RWPE2 (cell line): ENCODE results near the gene NPY1R.

ENCODE experiments used
- ATAC-seq: fragments of 200-7000 bp; cut with Tn5 transposase; 3 replicates; pipeline ENCODE4 v1.9.1; 2021; ENCODE audit warnings: low read depth
- DNase-seq: peaks from one replicate; pipeline ENCODE4 v3.0.0-alpha.2; 2020; ENCODE audit warnings: low spot score
- H3K27ac ChIP-seq: fragments of 450-650 bp; 2 replicates; pipeline ENCODE4 v1.5.1; 2017; ENCODE audit warnings: mild to moderate bottlenecking; ENCODE audit not compliant: poor library complexity, severe bottlenecking
- H3K27me3 ChIP-seq: fragments of 250-450 bp; sonication (Bioruptor Pico); 2 replicates; pipeline ENCODE4 v1.5.1; 2021; ENCODE audit warnings: mild to moderate bottlenecking, moderate library complexity; ENCODE audit not compliant: insufficient read depth, poor library complexity, severe bottlenecking
- H3K36me3 ChIP-seq: fragments of 250-450 bp; sonication (Bioruptor Pico); 2 replicates; pipeline ENCODE4 v1.5.1; 2020; ENCODE audit warnings: low read depth, mild to moderate bottlenecking, moderate library complexity
- H3K4me1 ChIP-seq: fragments of 250-450 bp; sonication (Bioruptor Pico); 2 replicates; pipeline ENCODE4 v1.5.1; 2021; ENCODE audit warnings: mild to moderate bottlenecking, moderate library complexity; ENCODE audit not compliant: insufficient read depth, poor library complexity, severe bottlenecking
- H3K4me3 ChIP-seq: fragments of 250-450 bp; sonication (Bioruptor Pico); 2 replicates; pipeline ENCODE4 v1.5.1; 2021; ENCODE audit warnings: mild to moderate bottlenecking, moderate library complexity; ENCODE audit not compliant: severe bottlenecking
- H3K9me3 ChIP-seq: fragments of 250-450 bp; sonication (Bioruptor Pico); 2 replicates; pipeline ENCODE4 v1.5.1; 2021; ENCODE audit warnings: mild to moderate bottlenecking, moderate library complexity; ENCODE audit not compliant: severe bottlenecking
- CTCF ChIP-seq: fragments of 450-650 bp; IDR thresholded peaks from one replicate; pipeline ENCODE4 v1.5.1; 2017; ENCODE audit warnings: mild to moderate bottlenecking, moderate library complexity; ENCODE audit not compliant: poor library complexity, severe bottlenecking

NPY1R gene

GRCh38 chr4:163343604-163344146 lies 11.3 kb upstream of the NPY1R start, which contains the start of gene NPY5R:
Gene NPY5R (plus strand): TSS chr4:163343892. CDS start chr4:163350274, 6,382 bp downstream.
- Histone ChIP-seq H3K9me3 (no peaks in the 10 kb centered on the region), H3K4me1 (no peaks in the 10 kb centered on the region), H3K27me3 (peaks cover 61% of the 10 kb centered on the region), H3K36me3 (no peaks in the 10 kb centered on the region), H3K27ac (no peak within 1 kb of the TSS), H3K4me3 (no peak within 1 kb of the TSS)
- ATAC-seq (peak; percentile 60; the same call in 2 of the 3 replicates), DNase-seq (no peak)
- TF ChIP-seq CTCF, result no peak

GRCh38 chr4:163335384-163335783 lies 3.0 kb upstream of the NPY1R start:
- H3K4me3 ChIP-seq, result no peak overlapping the region
- H3K27ac ChIP-seq, result no peak overlapping the region
- no peak for ATAC-seq
- no peaks in the 10 kb centered on the region for H3K9me3 ChIP-seq
- peaks cover 6% of the 10 kb centered on the region for H3K4me1 ChIP-seq
- no peak for DNase-seq
- TF ChIP-seq CTCF, result no peak
- peaks cover 40% of the 10 kb centered on the region for H3K27me3 ChIP-seq
- H3K36me3 ChIP-seq, result no peaks in the 10 kb centered on the region

- ATAC-seq (peak; percentile 60), DNase-seq (no peak)
- H3K4me1 ChIP-seq, result peaks cover 6% of the 10 kb centered on the region
- no peak overlapping the region for H3K27ac ChIP-seq
- peaks cover 43% of the 10 kb centered on the region for H3K27me3 ChIP-seq
- H3K4me3 ChIP-seq, result peak overlapping the region; percentile 38
- no peak for TF ChIP-seq CTCF
- H3K9me3 ChIP-seq, result no peaks in the 10 kb centered on the region
- no peaks in the 10 kb centered on the region for H3K36me3 ChIP-seq
Measured at GRCh38 chr4:163331629-163332376, 593 bp downstream of the NPY1R start.

- H3K4me3 ChIP-seq, result no peak overlapping the region
- H3K36me3 ChIP-seq, result no peaks in the 10 kb centered on the region
- DNase-seq (no peak), ATAC-seq (no peak)
- H3K4me1 ChIP-seq, result peaks cover 6% of the 10 kb centered on the region
- no peaks in the 10 kb centered on the region for H3K9me3 ChIP-seq
- peaks cover 42% of the 10 kb centered on the region for H3K27me3 ChIP-seq
- no peak overlapping the region for H3K27ac ChIP-seq
- no peak for TF ChIP-seq CTCF
Measured at GRCh38 chr4:163330916-163331628, 1.3 kb downstream of the NPY1R start.
